Endodermal cell (in vitro differentiated cells): ENCODE results near the gene HPSE2. TPM values are rescaled to one million over a fixed set of nuclear protein-coding genes. Genes with fewer than 3 reads are reported as not detected.

ENCODE experiments used
- DNase-seq: peaks from one replicate; pipeline ENCODE4 v3.0.0-alpha.2; 2017
- H3K27ac ChIP-seq: 2 replicates; pipeline ENCODE4 v1.5.1; 2013; ENCODE audit warnings: mild to moderate bottlenecking, low read depth, low read length, moderate library complexity
- H3K27me3 ChIP-seq: 2 replicates; pipeline ENCODE4 v1.6.1; 2013; ENCODE audit warnings: mild to moderate bottlenecking, low read length, moderate library complexity; ENCODE audit not compliant: insufficient read depth, control insufficient read depth, poor library complexity, severe bottlenecking
- H3K36me3 ChIP-seq: 2 replicates; pipeline ENCODE4 v1.7.0; 2013; ENCODE audit warnings: mild to moderate bottlenecking, low read length, moderate library complexity; ENCODE audit not compliant: control insufficient read depth, insufficient read depth
- H3K4me1 ChIP-seq: one replicate; pipeline ENCODE4 v1.7.0; 2013; ENCODE audit warnings: low read length; ENCODE audit not compliant: control insufficient read depth, insufficient read depth
- H3K4me3 ChIP-seq: 2 replicates; pipeline ENCODE4 v1.5.1; 2013; ENCODE audit warnings: mild to moderate bottlenecking, low read length, moderate library complexity
- H3K9ac ChIP-seq: 2 replicates; pipeline ENCODE4 v1.6.1; 2013; ENCODE audit warnings: mild to moderate bottlenecking, low read length, moderate library complexity; ENCODE audit not compliant: poor library complexity, severe bottlenecking; ENCODE audit errors: extremely low read depth
- H3K9me3 ChIP-seq: 2 replicates; pipeline ENCODE4 v1.6.1; 2013; ENCODE audit warnings: mild to moderate bottlenecking, low read length, moderate library complexity; ENCODE audit not compliant: control insufficient read depth
- H3K27ac Mint-ChIP-seq: 2 replicates; pipeline ENCODE4 v1.8.0; 2020; ENCODE audit warnings: mixed read lengths
- H3K27me3 Mint-ChIP-seq: 2 replicates; pipeline ENCODE4 v1.8.0; 2021; ENCODE audit warnings: mild to moderate bottlenecking, mixed read lengths; ENCODE audit not compliant: insufficient read depth
- H3K36me3 Mint-ChIP-seq: 2 replicates; pipeline ENCODE4 v1.8.0; 2020; ENCODE audit warnings: low read depth, mixed read lengths
- H3K4me1 Mint-ChIP-seq: 2 replicates; pipeline ENCODE4 v1.8.0; 2020; ENCODE audit warnings: mixed read lengths
- H3K4me3 Mint-ChIP-seq: 2 replicates; pipeline ENCODE4 v1.8.0; 2020; ENCODE audit warnings: mild to moderate bottlenecking, moderate library complexity, mixed read lengths
- H3K9me3 Mint-ChIP-seq: 2 replicates; pipeline ENCODE4 v1.8.0; 2020; ENCODE audit warnings: mild to moderate bottlenecking, mixed read lengths
- CTCF ChIP-seq: fragments of 200-600 bp; sonication (generic); conservative IDR thresholded peaks from 2 replicates; pipeline ENCODE4 v1.5.0; 2021; ENCODE audit warnings: antibody characterized with exemption, mild to moderate bottlenecking
- WGBS, 2 experiments: methylation state at CpG; one replicate each; pipeline versions ENCODE4 v1.1.5 to v1.1.7; 2013; ENCODE audit warnings: missing lambda C conversion rate in 2 of 2, mixed read lengths in 1 of 2; ENCODE audit not compliant: insufficient coverage in 1 of 2, insufficient read length in 1 of 2; 5-methylcytosine and 5-hydroxymethylcytosine counted together
- total RNA-seq, 2 donors: library from RNA; stranded (reverse); fragmentation: NEBNext Ultra II Directional in 1 of 2; extraction: Animal tissue kit (Norgen Biotek cat#: 25700) in 1 of 2; gene quantifications; 2 replicates in 1 of 2; 3 replicates in 1 of 2; pipeline ENCODE4 v1.2.1, GENCODE V29; 2021

The HPSE2 gene
- total RNA-seq, 2 donors from 2014 or later, result 0.07 to 0.11 TPM

- Histone ChIP-seq H3K4me1 (peaks cover 18% of the 10 kb centered on the region), H3K27me3 (peaks cover 48% of the 10 kb centered on the region), H3K27ac (no peak overlapping the region), H3K4me3 (no peak overlapping the region), H3K9ac (no peak overlapping the region), H3K9me3 (no peaks in the 10 kb centered on the region), H3K36me3 (no peaks in the 10 kb centered on the region)
- no peaks in the 10 kb centered on the region for H3K9me3 Mint-ChIP-seq
- no peak for TF ChIP-seq CTCF
- peaks cover 6% of the 10 kb centered on the region for H3K4me1 Mint-ChIP-seq
- peaks cover 44% of the 10 kb centered on the region for H3K27me3 Mint-ChIP-seq
- no peak overlapping the region for H3K4me3 Mint-ChIP-seq
- no peak for DNase-seq
- 79 to 92% methylated on average over 5 to 14 of the region's 15 CpGs for WGBS, 2 experiments
- no peak overlapping the region for H3K27ac Mint-ChIP-seq
- H3K36me3 Mint-ChIP-seq, result no peaks in the 10 kb centered on the region
These were observed 776.6 kb downstream of the HPSE2 start for GRCh38 chr10:98458809-98459784.

GRCh38 chr10:98457721-98458120, 777.9 kb downstream of the HPSE2 start:
- Mint-ChIP-seq H3K9me3 (no peaks in the 10 kb centered on the region), H3K4me1 (peaks cover 6% of the 10 kb centered on the region), H3K27me3 (peaks cover 32% of the 10 kb centered on the region), H3K27ac (no peak overlapping the region), H3K4me3 (no peak overlapping the region), H3K36me3 (no peaks in the 10 kb centered on the region)
- Histone ChIP-seq H3K27me3 (peaks cover 42% of the 10 kb centered on the region), H3K9me3 (no peaks in the 10 kb centered on the region), H3K4me1 (peaks cover 18% of the 10 kb centered on the region), H3K9ac (no peak overlapping the region), H3K27ac (no peak overlapping the region), H3K4me3 (no peak overlapping the region), H3K36me3 (no peaks in the 10 kb centered on the region)
- no peak for TF ChIP-seq CTCF
- no peak for DNase-seq
- 76 to 83% methylated on average over 5 to 8 of the region's 8 CpGs for WGBS, 2 experiments

- Mint-ChIP-seq H3K4me1 (peaks cover 6% of the 10 kb centered on the region), H3K9me3 (no peaks in the 10 kb centered on the region), H3K36me3 (no peaks in the 10 kb centered on the region), H3K27ac (no peak overlapping the region), H3K4me3 (no peak overlapping the region), H3K27me3 (peaks cover 26% of the 10 kb centered on the region)
- Histone ChIP-seq H3K9me3 (no peaks in the 10 kb centered on the region), H3K27ac (no peak overlapping the region), H3K9ac (no peak overlapping the region), H3K36me3 (no peaks in the 10 kb centered on the region), H3K4me1 (peaks cover 18% of the 10 kb centered on the region), H3K27me3 (peaks cover 37% of the 10 kb centered on the region), H3K4me3 (no peak overlapping the region)
- DNase-seq, result no peak
- no peak for TF ChIP-seq CTCF
- WGBS, 2 experiments, result 86 to 88% methylated on average over 9 to 11 of the region's 12 CpGs
These were observed 778.8 kb downstream of the HPSE2 start for GRCh38 chr10:98456686-98457482.
